ENCODE results near the gene DNER. TPM values are rescaled to one million over a fixed set of nuclear protein-coding genes. Genes with fewer than 3 reads are reported as not detected.

DNER gene
- total RNA-seq, 1 experiment from 2014 or later: 8.4 TPM

- BruUV-seq (replicated peaks): no TSS peak
- DNase-seq (ENCODE audit: low spot score): no peak
- intact Hi-C loops (cut with micrococcal nuclease; ENCODE audit: unreplicated experiment): loop anchor here (2.0 to 5.0 kb wide), 6 partner anchors 155 to 1695 kb away; partner anchors contain the start of gene PID1
- no peaks in the 10 kb centered on the region for H3K36me3 ChIP-seq (ENCODE audit: insufficient read depth, low read length, poor library complexity, severe bottlenecking)
- POLR2A ChIA-PET (ENCODE audit: low non-redundant PET): no interaction called here
- no peak overlapping the region for H3K27ac ChIP-seq (ENCODE audit: low read depth, low read length, poor library complexity, severe bottlenecking)
- TF ChIP-seq, protein P1, sequence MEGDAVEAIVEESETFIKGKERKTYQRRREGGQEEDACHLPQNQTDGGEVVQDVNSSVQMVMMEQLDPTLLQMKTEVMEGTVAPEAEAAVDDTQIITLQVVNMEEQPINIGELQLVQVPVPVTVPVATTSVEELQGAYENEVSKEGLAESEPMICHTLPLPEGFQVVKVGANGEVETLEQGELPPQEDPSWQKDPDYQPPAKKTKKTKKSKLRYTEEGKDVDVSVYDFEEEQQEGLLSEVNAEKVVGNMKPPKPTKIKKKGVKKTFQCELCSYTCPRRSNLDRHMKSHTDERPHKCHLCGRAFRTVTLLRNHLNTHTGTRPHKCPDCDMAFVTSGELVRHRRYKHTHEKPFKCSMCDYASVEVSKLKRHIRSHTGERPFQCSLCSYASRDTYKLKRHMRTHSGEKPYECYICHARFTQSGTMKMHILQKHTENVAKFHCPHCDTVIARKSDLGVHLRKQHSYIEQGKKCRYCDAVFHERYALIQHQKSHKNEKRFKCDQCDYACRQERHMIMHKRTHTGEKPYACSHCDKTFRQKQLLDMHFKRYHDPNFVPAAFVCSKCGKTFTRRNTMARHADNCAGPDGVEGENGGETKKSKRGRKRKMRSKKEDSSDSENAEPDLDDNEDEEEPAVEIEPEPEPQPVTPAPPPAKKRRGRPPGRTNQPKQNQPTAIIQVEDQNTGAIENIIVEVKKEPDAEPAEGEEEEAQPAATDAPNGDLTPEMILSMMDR (conservative IDR thresholded peaks at IDR 0.05; ENCODE audit: low read depth, low read length): no peak
- no peak for TF ChIP-seq EZH2 (IDR thresholded peaks at IDR 0.05; ENCODE audit: borderline replicate concordance, low read depth, low read length, poor library complexity, severe bottlenecking)
- H3K9me3 ChIP-seq (ENCODE audit: low read depth, low read length, poor library complexity, severe bottlenecking): no peaks in the 10 kb centered on the region
- CTCF ChIA-PET: interaction anchor here (0.6 to 1.8 kb wide), 3 partner anchors 155 to 1799 kb away, joined by 3 to 12 read pairs (median 3); no protein-coding TSS in a partner anchor
- H3K4me3 ChIP-seq (ENCODE audit: low read depth, low read length, poor library complexity, severe bottlenecking): no peak overlapping the region
- H3K27me3 ChIP-seq (replicated peaks; ENCODE audit: insufficient read depth, low read depth, low read length, poor library complexity): no peaks in the 10 kb centered on the region
- H3K4me1 ChIP-seq (ENCODE audit: insufficient read depth, low read length, poor library complexity, severe bottlenecking): no peaks in the 10 kb centered on the region
These were observed 128.3 kb downstream of the DNER start for GRCh38 chr2:229586012-229586411.

DNA sequence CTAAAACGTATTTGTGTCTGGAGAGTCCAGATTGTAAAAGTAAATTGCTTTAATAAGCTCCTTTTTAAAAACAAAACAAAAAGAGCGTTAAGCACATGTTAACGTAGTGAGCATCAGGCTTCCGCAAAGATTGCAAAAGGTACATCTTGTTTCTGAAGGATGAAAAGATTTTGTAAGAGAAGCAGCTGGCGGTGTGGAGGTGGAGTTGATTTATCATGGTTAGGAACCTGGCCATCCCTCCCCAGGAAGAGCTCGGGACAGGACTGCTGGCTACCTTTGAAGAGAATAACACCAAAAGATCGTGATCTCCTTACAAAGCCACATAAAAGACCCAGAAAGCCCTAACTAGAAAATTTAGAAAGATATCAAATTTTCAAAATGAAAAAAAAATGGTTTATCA, 132.2 kb downstream of the DNER start:
- intact Hi-C loops (cut with micrococcal nuclease; ENCODE audit: unreplicated experiment): no loop called here
- Histone ChIP-seq H3K4me3 (ENCODE audit: low read depth, low read length, poor library complexity, severe bottlenecking) (no peak overlapping the region), H3K27ac (ENCODE audit: low read depth, low read length, poor library complexity, severe bottlenecking) (no peak overlapping the region), H3K27me3 (replicated peaks; ENCODE audit: insufficient read depth, low read depth, low read length, poor library complexity) (no peaks in the 10 kb centered on the region), H3K9me3 (ENCODE audit: low read depth, low read length, poor library complexity, severe bottlenecking) (no peaks in the 10 kb centered on the region), H3K36me3 (ENCODE audit: insufficient read depth, low read length, poor library complexity, severe bottlenecking) (no peaks in the 10 kb centered on the region), H3K4me1 (ENCODE audit: insufficient read depth, low read length, poor library complexity, severe bottlenecking) (no peaks in the 10 kb centered on the region)
- ChIA-PET POLR2A (ENCODE audit: low non-redundant PET) (no interaction called here), CTCF (no interaction called here)
- no peak for DNase-seq (ENCODE audit: low spot score)
- TF ChIP-seq EZH2 (IDR thresholded peaks at IDR 0.05; ENCODE audit: borderline replicate concordance, low read depth, low read length, poor library complexity, severe bottlenecking): no peak
- TF ChIP-seq, protein P1 (conservative IDR thresholded peaks at IDR 0.05; ENCODE audit: low read depth, low read length): no peak
- no TSS peak for BruUV-seq (replicated peaks)

DNA sequence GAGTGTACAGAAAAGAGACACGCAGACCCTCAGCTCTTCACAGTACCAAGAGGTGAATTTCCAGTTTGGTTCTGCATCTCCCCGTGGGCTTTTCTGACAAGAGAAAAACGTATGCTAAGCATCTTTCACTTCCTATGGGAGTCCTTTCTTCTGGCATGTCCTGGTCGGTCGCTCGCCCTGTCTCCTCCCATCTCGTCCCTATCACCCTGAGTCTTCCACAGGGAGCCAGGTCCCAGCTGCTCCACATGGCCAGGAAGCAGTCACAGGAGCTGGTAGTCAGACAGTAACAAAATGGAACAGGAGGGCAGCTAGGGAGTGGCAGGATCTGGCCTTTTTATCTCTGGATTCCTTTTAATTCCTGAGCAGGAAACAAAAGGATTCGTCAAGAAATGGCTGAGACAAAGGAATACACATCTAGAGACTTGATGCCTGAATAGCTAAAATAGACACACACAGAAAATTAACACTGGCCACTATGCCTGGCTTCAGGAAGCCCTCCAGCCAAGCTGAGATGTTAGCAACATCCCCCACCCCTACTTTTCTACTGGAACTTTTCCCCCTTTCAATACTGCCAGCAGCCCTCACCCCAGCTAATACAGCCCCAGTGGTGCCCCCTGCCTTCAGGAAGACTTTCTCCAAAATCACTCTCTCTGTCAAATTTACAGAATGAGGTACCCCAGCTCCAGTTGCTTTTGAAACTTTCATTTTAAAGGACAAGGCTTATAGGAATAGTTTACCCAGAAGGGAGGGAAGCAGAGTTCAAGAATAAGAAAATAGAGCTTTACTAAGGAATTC, 136.1 kb downstream of the DNER start:
- H3K36me3 ChIP-seq (ENCODE audit: insufficient read depth, low read length, poor library complexity, severe bottlenecking): no peaks in the 10 kb centered on the region
- no peak for TF ChIP-seq EZH2 (IDR thresholded peaks at IDR 0.05; ENCODE audit: borderline replicate concordance, low read depth, low read length, poor library complexity, severe bottlenecking)
- TF ChIP-seq, protein P1 (conservative IDR thresholded peaks at IDR 0.05; ENCODE audit: low read depth, low read length): 0 out of 2 replicates have a peak, but pooled peaks have one; percentile 18
- no peak overlapping the region for H3K4me3 ChIP-seq (ENCODE audit: low read depth, low read length, poor library complexity, severe bottlenecking)
- POLR2A ChIA-PET (ENCODE audit: low non-redundant PET): no interaction called here
- H3K27ac ChIP-seq (ENCODE audit: low read depth, low read length, poor library complexity, severe bottlenecking): no peak overlapping the region
- H3K9me3 ChIP-seq (ENCODE audit: low read depth, low read length, poor library complexity, severe bottlenecking): no peaks in the 10 kb centered on the region
- CTCF ChIA-PET: no interaction called here
- H3K27me3 ChIP-seq (replicated peaks; ENCODE audit: insufficient read depth, low read depth, low read length, poor library complexity): no peaks in the 10 kb centered on the region
- no peak for DNase-seq (ENCODE audit: low spot score)
- no peaks in the 10 kb centered on the region for H3K4me1 ChIP-seq (ENCODE audit: insufficient read depth, low read length, poor library complexity, severe bottlenecking)
- no TSS peak for BruUV-seq (replicated peaks)
- intact Hi-C loops (cut with micrococcal nuclease; ENCODE audit: unreplicated experiment): no loop called here
